GM12865 (cell line): ENCODE data around the gene TOR1AIP2.

ENCODE experiments used
- DNase-seq: peaks from one replicate; pipeline ENCODE4 v3.0.0; 2010; ENCODE audit warnings: low read depth
- H3K4me3 ChIP-seq: 2 replicates; pipeline ENCODE4 v1.5.1; 2011; ENCODE audit warnings: mild to moderate bottlenecking, low read depth, low read length, control low read depth
- CTCF ChIP-seq: IDR thresholded peaks from 2 replicates; pipeline ENCODE4 v1.5.1; 2011; ENCODE audit warnings: low read length, control low read depth, low read depth, inconsistent platforms; ENCODE audit not compliant: insufficient read depth; ENCODE audit errors: missing control alignments

Gene TOR1AIP2

GRCh38 chr1:179877586-179878265, at the start of gene TOR1AIP2:
Gene TOR1AIP2 (minus strand): TSS chr1:179877803. CDS start chr1:179852665, 25,138 bp downstream.
- DNase-seq = peak; percentile 88
- peak within 1 kb of the TSS; percentile 88 for H3K4me3 ChIP-seq
- TF ChIP-seq CTCF = no peak

GRCh38 chr1:179926850-179927205, 49.2 kb upstream of the TOR1AIP2 start:
- no peak for TF ChIP-seq CTCF
- DNase-seq = no peak

GRCh38 chr1:179925922-179926849, 48.6 kb upstream of the TOR1AIP2 start:
- no peak overlapping the region for H3K4me3 ChIP-seq
- DNase-seq = no peak
- no peak for TF ChIP-seq CTCF

More at GRCh38 chr1:179926850-179927205, 49.2 kb upstream of the TOR1AIP2 start:
- H3K4me3 ChIP-seq = no peak overlapping the region

DNA sequence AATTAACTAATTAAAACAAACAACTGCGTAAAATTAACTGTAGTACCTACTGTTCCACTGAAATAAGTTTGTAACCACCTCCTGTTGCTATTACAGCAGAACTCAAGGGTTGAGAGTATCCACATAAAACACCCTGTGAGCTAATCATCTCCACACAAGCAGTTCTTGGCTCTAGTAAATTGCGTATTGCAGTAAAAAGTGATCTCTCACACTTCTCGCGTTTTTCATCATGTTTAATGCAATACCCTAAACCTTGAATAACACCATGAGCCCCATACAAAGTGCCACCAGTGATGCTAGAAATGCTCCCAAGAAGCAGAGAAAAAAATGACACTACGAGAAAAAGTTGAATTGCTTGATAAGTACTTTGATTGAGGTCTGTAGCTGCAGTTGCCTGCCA, 47.7 kb upstream of the TOR1AIP2 start:
- no peak for DNase-seq
- no peak for TF ChIP-seq CTCF
- no peak overlapping the region for H3K4me3 ChIP-seq

DNA sequence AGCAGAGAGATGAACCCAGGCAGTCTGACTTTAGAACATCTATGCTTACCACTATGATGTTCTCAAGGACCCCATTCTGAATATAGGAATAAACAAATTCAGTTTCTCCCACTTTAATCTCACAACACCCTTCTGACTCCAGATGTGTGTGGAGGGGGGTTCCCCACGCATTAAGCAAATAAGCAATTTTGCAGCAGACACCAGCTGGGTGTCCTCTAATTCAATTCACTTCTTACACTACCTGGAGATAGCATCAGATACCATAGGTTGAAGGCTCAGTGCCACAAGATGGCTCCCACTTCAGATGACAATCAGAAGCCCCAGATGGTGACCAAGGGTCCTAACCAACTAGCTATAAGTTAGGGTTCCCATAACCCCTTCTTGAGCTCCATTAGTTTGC, 46.7 kb upstream of the TOR1AIP2 start:
- no peak for TF ChIP-seq CTCF
- DNase-seq = peak; percentile 10

DNA sequence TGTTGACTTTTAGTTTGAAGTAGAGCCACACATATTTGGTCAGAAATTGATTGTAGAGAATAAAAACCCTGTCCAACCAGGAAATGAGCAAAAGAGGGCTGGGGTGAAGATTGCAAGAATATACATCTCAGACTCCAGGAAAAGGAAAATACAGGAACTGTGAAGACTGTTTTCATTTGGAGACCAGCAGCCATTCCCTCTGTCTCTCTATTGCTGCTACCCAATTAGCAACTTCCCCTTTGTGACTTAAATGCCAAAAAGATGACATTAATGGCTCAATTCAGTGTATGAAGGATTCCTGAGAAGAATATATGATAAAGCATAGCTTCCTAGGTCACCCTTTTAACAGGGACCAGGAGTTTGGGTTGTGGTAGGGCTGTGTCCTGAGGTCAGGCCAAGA, 45.4 kb upstream of the TOR1AIP2 start:
- H3K4me3 ChIP-seq = no peak overlapping the region
- DNase-seq = no peak
- TF ChIP-seq CTCF = no peak

More for the DNA sequence above, 46.7 kb upstream of the TOR1AIP2 start:
- no peak overlapping the region for H3K4me3 ChIP-seq
